Caco-2 (cell line): ENCODE results near the gene KAT8. TPM values are rescaled to one million over a fixed set of nuclear protein-coding genes. Genes with fewer than 3 reads are reported as not detected.

ENCODE experiments used
- BruUV-seq: library from RNA; stranded (reverse); fragments of 400-500 nt; replicated peaks from 2 replicates; lab custom pipeline; 2021; lab: Mats Ljungman, UMichigan
- CTCF ChIA-PET: fragments of 300-600 bp; sonication (Branson Sonifier 250); formaldehyde crosslinking; loops from one replicate; lab custom pipeline; 2022; ENCODE audit warnings: antibody characterized with exemption; lab: Charles Lee
- POLR2A ChIA-PET: fragments of 300-600 bp; sonication (Branson Sonifier 250); formaldehyde crosslinking; loops from one replicate; lab custom pipeline; 2022; ENCODE audit warnings: antibody characterized with exemption; lab: Charles Lee
- DNase-seq, 2 experiments: peaks; one replicate each; pipeline versions ENCODE4 v3.0.0 to v3.0.0-alpha.2; 2020 to 2022
- H3K27me3 ChIP-seq: replicated peaks from 2 replicates; pipeline ENCODE4 v1.6.0; 2011; ENCODE audit warnings: low read length; ENCODE audit not compliant: control insufficient read depth, insufficient read depth
- H3K36me3 ChIP-seq: 2 replicates; pipeline ENCODE4 v1.5.1; 2011; ENCODE audit warnings: low read length; ENCODE audit not compliant: control insufficient read depth, insufficient read depth
- H3K4me1 ChIP-seq: fragments of 250-450 bp; sonication (Bioruptor Pico); 2 replicates; pipeline ENCODE4 v1.5.1; 2020; ENCODE audit warnings: mild to moderate bottlenecking
- H3K4me3 ChIP-seq: 2 replicates; pipeline ENCODE4 v1.5.1; 2011; ENCODE audit warnings: low read depth, mild to moderate bottlenecking, control low read depth, low read length
- H3K9me3 ChIP-seq: fragments of 250-450 bp; sonication (Bioruptor Pico); 2 replicates; pipeline ENCODE4 v1.5.1; 2020; ENCODE audit warnings: mild to moderate bottlenecking, moderate library complexity
- H3K27ac Mint-ChIP-seq: one replicate; pipeline ENCODE4 v1.8.0; 2022; ENCODE audit warnings: mixed read lengths; ENCODE audit not compliant: unreplicated experiment
- H3K27me3 Mint-ChIP-seq: one replicate; pipeline ENCODE4 v1.8.0; 2022; ENCODE audit warnings: mixed read lengths; ENCODE audit not compliant: insufficient read depth, unreplicated experiment
- H3K36me3 Mint-ChIP-seq: one replicate; pipeline ENCODE4 v1.8.0; 2022; ENCODE audit warnings: mild to moderate bottlenecking, mixed read lengths; ENCODE audit not compliant: insufficient read depth, unreplicated experiment
- H3K4me1 Mint-ChIP-seq: one replicate; pipeline ENCODE4 v1.8.0; 2022; ENCODE audit warnings: low read depth, mixed read lengths; ENCODE audit not compliant: unreplicated experiment
- H3K4me3 Mint-ChIP-seq: one replicate; pipeline ENCODE4 v1.8.0; 2022; ENCODE audit warnings: mild to moderate bottlenecking, moderate library complexity, mixed read lengths; ENCODE audit not compliant: unreplicated experiment
- H3K9me3 Mint-ChIP-seq: one replicate; pipeline ENCODE4 v1.8.0; 2022; ENCODE audit warnings: mixed read lengths; ENCODE audit not compliant: unreplicated experiment
- CTCF ChIP-seq, 2 experiments: fragments of 200-600 bp in 1 of 2; IDR thresholded peaks; 1 replicate in 1 of 2; 2 replicates in 1 of 2; pipeline versions ENCODE4 v1.5.1 to v1.8.0; 2011 to 2022; ENCODE audit warnings: antibody characterized with exemption in 1 of 2, control low read depth in 1 of 2, inconsistent platforms in 1 of 2, low read depth in 1 of 2, low read length in 1 of 2, mild to moderate bottlenecking in 1 of 2, moderate library complexity in 1 of 2; ENCODE audit not compliant: insufficient read depth in 1 of 2, severe bottlenecking in 1 of 2, unreplicated experiment in 1 of 2
- intact Hi-C: fragments of 100-400 bp; cut with micrococcal nuclease; formaldehyde crosslinking; loops from one replicate; pipeline ENCODE4 v1.10.0; 2022; ENCODE audit not compliant: unreplicated experiment
- total RNA-seq: library from RNA; stranded (reverse); gene quantifications from 2 replicates; pipeline ENCODE4 v1.2.3, GENCODE V29; 2022

KAT8 gene
- total RNA-seq, 1 experiment from 2014 or later: 46.2 TPM

- H3K9me3 ChIP-seq: no peaks in the 10 kb centered on the region
- no peak overlapping the region for H3K4me3 ChIP-seq
- DNase-seq: peak; percentile 92 to 94
- Mint-ChIP-seq H3K9me3 (no peaks in the 10 kb centered on the region), H3K36me3 (peaks cover 56% of the 10 kb centered on the region), H3K4me3 (peak overlapping the region; percentile 76), H3K27me3 (no peaks in the 10 kb centered on the region), H3K27ac (peak overlapping the region; percentile 75), H3K4me1 (peaks cover 37% of the 10 kb centered on the region)
- ChIA-PET POLR2A (interaction anchor here (0.7 to 3.2 kb wide), 5 partner anchors 10 to 92 kb away, joined by 3 to 35 read pairs (median 9); partner anchors contain the start of genes KAT8, ZNF646 and ZNF668), CTCF (interaction anchor here (1.3 to 2.8 kb wide), 3 partner anchors 12 to 329 kb away, joined by 3 to 30 read pairs (median 8); partner anchors contain the start of genes ARMC5 and KAT8)
- no peak for TF ChIP-seq CTCF (IDR thresholded peaks at IDR 0.05; ENCODE audit: insufficient read depth in 1 of 2, low read depth in 1 of 2, low read length in 1 of 2, severe bottlenecking in 1 of 2, unreplicated experiment in 1 of 2)
- H3K36me3 ChIP-seq: peaks cover 6% of the 10 kb centered on the region
- H3K4me1 ChIP-seq: peaks cover 44% of the 10 kb centered on the region
- intact Hi-C loops: loop anchor here (1.0 to 10.0 kb wide), 3 partner anchors 11 to 324 kb away; partner anchors contain the start of genes ARMC5 and KAT8
- BruUV-seq: no TSS peak
- no peaks in the 10 kb centered on the region for H3K27me3 ChIP-seq
Measured at GRCh38 chr16:31130899-31131298, 13.4 kb downstream of the KAT8 start.

- Mint-ChIP-seq H3K27me3 (no peaks in the 10 kb centered on the region), H3K4me3 (peak overlapping the region; percentile 76), H3K27ac (peak overlapping the region; percentile 75), H3K4me1 (peaks cover 43% of the 10 kb centered on the region), H3K36me3 (peaks cover 58% of the 10 kb centered on the region), H3K9me3 (no peaks in the 10 kb centered on the region)
- intact Hi-C loops: loop anchor here (1.0 to 10.0 kb wide), 3 partner anchors 11 to 323 kb away; partner anchors contain the start of genes ARMC5 and KAT8
- no peaks in the 10 kb centered on the region for H3K9me3 ChIP-seq
- POLR2A ChIA-PET: interaction anchor here (1.0 to 3.2 kb wide), 4 partner anchors 11 to 57 kb away, joined by 3 to 35 read pairs (median 12); partner anchors contain the start of genes FUS, KAT8, ZNF646 and ZNF668
- peaks cover 49% of the 10 kb centered on the region for H3K4me1 ChIP-seq
- DNase-seq: no peak
- BruUV-seq: no TSS peak
- no peaks in the 10 kb centered on the region for H3K27me3 ChIP-seq
- CTCF ChIA-PET: interaction anchor here (1.3 to 2.8 kb wide), 3 partner anchors 11 to 328 kb away, joined by 3 to 30 read pairs (median 8); partner anchors contain the start of genes ARMC5 and KAT8
- peaks cover 6% of the 10 kb centered on the region for H3K36me3 ChIP-seq
- TF ChIP-seq CTCF (IDR thresholded peaks at IDR 0.05; ENCODE audit: insufficient read depth in 1 of 2, low read depth in 1 of 2, low read length in 1 of 2, severe bottlenecking in 1 of 2, unreplicated experiment in 1 of 2): no peak
- H3K4me3 ChIP-seq: no peak overlapping the region
Measured at GRCh38 chr16:31131416-31131815, 14.0 kb downstream of the KAT8 start.

GRCh38 chr16:31131841-31132271, 14.4 kb downstream of the KAT8 start:
- no peak for TF ChIP-seq CTCF (IDR thresholded peaks at IDR 0.05; ENCODE audit: insufficient read depth in 1 of 2, low read depth in 1 of 2, low read length in 1 of 2, severe bottlenecking in 1 of 2, unreplicated experiment in 1 of 2)
- ChIA-PET POLR2A (interaction anchor here (1.0 to 3.2 kb wide), 4 partner anchors 10 to 58 kb away, joined by 3 to 35 read pairs (median 12); partner anchors contain the start of genes FUS, KAT8, ZNF646 and ZNF668), CTCF (interaction anchor here (1.3 to 2.8 kb wide), 3 partner anchors 11 to 328 kb away, joined by 3 to 30 read pairs (median 8); partner anchors contain the start of genes ARMC5 and KAT8)
- Mint-ChIP-seq H3K4me3 (peak overlapping the region; percentile 76), H3K27me3 (no peaks in the 10 kb centered on the region), H3K9me3 (no peaks in the 10 kb centered on the region), H3K27ac (peak overlapping the region; percentile 75), H3K4me1 (peaks cover 43% of the 10 kb centered on the region), H3K36me3 (peaks cover 56% of the 10 kb centered on the region)
- H3K4me3 ChIP-seq: no peak overlapping the region
- H3K9me3 ChIP-seq: no peaks in the 10 kb centered on the region
- H3K4me1 ChIP-seq: peaks cover 53% of the 10 kb centered on the region
- no peaks in the 10 kb centered on the region for H3K27me3 ChIP-seq
- peaks cover 6% of the 10 kb centered on the region for H3K36me3 ChIP-seq
- no TSS peak for BruUV-seq
- peak; percentile 63 to 88 for DNase-seq
- intact Hi-C loops: loop anchor here (1.0 to 10.0 kb wide), 3 partner anchors 10 to 323 kb away; partner anchors contain the start of genes ARMC5 and KAT8
